Measurements from ENCODE around the gene NR3C2.

- TF ChIP-seq, protein P1, sequence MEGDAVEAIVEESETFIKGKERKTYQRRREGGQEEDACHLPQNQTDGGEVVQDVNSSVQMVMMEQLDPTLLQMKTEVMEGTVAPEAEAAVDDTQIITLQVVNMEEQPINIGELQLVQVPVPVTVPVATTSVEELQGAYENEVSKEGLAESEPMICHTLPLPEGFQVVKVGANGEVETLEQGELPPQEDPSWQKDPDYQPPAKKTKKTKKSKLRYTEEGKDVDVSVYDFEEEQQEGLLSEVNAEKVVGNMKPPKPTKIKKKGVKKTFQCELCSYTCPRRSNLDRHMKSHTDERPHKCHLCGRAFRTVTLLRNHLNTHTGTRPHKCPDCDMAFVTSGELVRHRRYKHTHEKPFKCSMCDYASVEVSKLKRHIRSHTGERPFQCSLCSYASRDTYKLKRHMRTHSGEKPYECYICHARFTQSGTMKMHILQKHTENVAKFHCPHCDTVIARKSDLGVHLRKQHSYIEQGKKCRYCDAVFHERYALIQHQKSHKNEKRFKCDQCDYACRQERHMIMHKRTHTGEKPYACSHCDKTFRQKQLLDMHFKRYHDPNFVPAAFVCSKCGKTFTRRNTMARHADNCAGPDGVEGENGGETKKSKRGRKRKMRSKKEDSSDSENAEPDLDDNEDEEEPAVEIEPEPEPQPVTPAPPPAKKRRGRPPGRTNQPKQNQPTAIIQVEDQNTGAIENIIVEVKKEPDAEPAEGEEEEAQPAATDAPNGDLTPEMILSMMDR (conservative IDR thresholded peaks at IDR 0.05; ENCODE audit: low read depth, low read length): no peak
- TF ChIP-seq EZH2 (IDR thresholded peaks at IDR 0.05; ENCODE audit: borderline replicate concordance, low read depth, low read length, poor library complexity, severe bottlenecking): no peak
These were observed 377.1 kb downstream of the NR3C2 start for GRCh38 chr4:148065075-148065474.

All from A673 (cell line).